ENCODE data around the gene CREBZF.

GRCh38 chr11:85709941-85710702 lies 45.2 kb upstream of the CREBZF start:
- TF ChIP-seq CTCF (IDR thresholded peaks at IDR 0.05; ENCODE audit: insufficient read depth, low read length) = no peak
- TF ChIP-seq POLR2AphosphoS5 (IDR thresholded peaks at IDR 0.05; ENCODE audit: low read depth) = no peak
- TF ChIP-seq REST (IDR thresholded peaks at IDR 0.05; ENCODE audit: insufficient replicate concordance, low read depth) = no peak
